ENCODE data around the gene CASP9.

DNA sequence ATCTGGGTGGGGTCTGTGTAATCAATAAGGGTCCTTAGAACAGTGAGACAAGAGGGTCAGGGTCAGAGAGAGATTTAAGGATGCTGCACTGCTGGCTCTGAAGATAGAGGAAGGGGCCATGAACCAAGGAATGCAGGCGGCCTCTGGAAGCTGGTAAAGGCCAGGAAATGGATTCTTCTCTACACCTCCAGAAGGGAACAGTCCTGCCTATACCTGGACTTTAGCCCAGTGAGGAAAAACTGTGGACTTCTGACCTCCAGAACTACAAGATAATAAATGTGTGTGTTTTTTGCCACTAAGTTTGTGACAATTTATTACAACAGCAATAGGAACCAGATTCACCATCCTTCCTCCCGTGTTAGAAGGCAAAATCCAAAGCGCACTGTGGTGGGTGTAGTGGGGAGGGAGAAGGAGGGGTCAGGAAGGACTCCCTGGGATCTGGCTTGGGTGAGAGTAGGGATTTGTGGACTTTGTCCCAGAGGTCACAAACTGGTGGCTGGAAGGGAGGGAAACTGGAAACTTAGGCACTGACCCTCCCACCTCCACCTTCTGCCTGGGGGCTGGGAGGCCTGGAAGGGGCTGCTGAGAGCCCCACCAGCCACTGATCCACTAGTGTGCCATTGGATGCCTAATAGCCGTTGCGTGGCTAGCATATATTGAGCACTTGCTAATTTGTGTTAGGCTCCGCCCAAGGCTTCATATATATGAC, 72.8 kb downstream of the CASP9 start:
- TF ChIP-seq PTBP1 (IDR thresholded peaks at IDR 0.05; ENCODE audit: low read depth, low read length, poor library complexity, severe bottlenecking) = no peak
- TF ChIP-seq TP53 (CRISPR knock-in tag; conservative IDR thresholded peaks at IDR 0.05) = no peak
- TF ChIP-seq GATAD1 (CRISPR knock-in tag; IDR thresholded peaks at IDR 0.05) = no peak
- TF ChIP-seq YEATS4 (CRISPR knock-in tag; IDR thresholded peaks at IDR 0.05; ENCODE audit: borderline replicate concordance) = no peak
- TF ChIP-seq, protein P1, sequence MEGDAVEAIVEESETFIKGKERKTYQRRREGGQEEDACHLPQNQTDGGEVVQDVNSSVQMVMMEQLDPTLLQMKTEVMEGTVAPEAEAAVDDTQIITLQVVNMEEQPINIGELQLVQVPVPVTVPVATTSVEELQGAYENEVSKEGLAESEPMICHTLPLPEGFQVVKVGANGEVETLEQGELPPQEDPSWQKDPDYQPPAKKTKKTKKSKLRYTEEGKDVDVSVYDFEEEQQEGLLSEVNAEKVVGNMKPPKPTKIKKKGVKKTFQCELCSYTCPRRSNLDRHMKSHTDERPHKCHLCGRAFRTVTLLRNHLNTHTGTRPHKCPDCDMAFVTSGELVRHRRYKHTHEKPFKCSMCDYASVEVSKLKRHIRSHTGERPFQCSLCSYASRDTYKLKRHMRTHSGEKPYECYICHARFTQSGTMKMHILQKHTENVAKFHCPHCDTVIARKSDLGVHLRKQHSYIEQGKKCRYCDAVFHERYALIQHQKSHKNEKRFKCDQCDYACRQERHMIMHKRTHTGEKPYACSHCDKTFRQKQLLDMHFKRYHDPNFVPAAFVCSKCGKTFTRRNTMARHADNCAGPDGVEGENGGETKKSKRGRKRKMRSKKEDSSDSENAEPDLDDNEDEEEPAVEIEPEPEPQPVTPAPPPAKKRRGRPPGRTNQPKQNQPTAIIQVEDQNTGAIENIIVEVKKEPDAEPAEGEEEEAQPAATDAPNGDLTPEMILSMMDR (CRISPR knock-in tag; IDR thresholded peaks at IDR 0.05) = no peak
- TF ChIP-seq, protein P2, sequence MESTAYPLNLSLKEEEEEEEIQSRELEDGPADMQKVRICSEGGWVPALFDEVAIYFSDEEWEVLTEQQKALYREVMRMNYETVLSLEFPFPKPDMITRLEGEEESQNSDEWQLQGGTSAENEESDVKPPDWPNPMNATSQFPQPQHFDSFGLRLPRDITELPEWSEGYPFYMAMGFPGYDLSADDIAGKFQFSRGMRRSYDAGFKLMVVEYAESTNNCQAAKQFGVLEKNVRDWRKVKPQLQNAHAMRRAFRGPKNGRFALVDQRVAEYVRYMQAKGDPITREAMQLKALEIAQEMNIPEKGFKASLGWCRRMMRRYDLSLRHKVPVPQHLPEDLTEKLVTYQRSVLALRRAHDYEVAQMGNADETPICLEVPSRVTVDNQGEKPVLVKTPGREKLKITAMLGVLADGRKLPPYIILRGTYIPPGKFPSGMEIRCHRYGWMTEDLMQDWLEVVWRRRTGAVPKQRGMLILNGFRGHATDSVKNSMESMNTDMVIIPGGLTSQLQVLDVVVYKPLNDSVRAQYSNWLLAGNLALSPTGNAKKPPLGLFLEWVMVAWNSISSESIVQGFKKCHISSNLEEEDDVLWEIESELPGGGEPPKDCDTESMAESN (CRISPR knock-in tag; conservative IDR thresholded peaks at IDR 0.05) = no peak
- TF ChIP-seq, protein P3, sequence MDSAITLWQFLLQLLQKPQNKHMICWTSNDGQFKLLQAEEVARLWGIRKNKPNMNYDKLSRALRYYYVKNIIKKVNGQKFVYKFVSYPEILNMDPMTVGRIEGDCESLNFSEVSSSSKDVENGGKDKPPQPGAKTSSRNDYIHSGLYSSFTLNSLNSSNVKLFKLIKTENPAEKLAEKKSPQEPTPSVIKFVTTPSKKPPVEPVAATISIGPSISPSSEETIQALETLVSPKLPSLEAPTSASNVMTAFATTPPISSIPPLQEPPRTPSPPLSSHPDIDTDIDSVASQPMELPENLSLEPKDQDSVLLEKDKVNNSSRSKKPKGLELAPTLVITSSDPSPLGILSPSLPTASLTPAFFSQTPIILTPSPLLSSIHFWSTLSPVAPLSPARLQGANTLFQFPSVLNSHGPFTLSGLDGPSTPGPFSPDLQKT (CRISPR knock-in tag; IDR thresholded peaks at IDR 0.05; ENCODE audit: borderline replicate concordance) = no peak
- TF ChIP-seq ZMYM3 (CRISPR knock-in tag; IDR thresholded peaks at IDR 0.05) = no peak
- no peak for TF ChIP-seq ZNF263 (CRISPR knock-in tag; IDR thresholded peaks at IDR 0.05)
- no peak for TF ChIP-seq TAF1 (CRISPR knock-in tag; IDR thresholded peaks at IDR 0.05)
- no peak for TF ChIP-seq RAD51 (IDR thresholded peaks at IDR 0.05; ENCODE audit: borderline replicate concordance)
- TF ChIP-seq ZNF124 (CRISPR knock-in tag; IDR thresholded peaks at IDR 0.05) = no peak

Measured in HepG2 (cell line).